ENCODE results near the gene UGGT2. TPM values are rescaled to one million over a fixed set of nuclear protein-coding genes. Genes with fewer than 3 reads are reported as not detected.

Gene UGGT2
- total RNA-seq, 1 donor from 2014 or later = 6.5 TPM

GRCh38 chr13:95926231-95926630 lies 127.0 kb downstream of the UGGT2 start:
- no peaks in the 10 kb centered on the region for H3K27me3 Mint-ChIP-seq
- H3K9me3 Mint-ChIP-seq = peaks cover 17% of the 10 kb centered on the region
- no peaks in the 10 kb centered on the region for H3K36me3 Mint-ChIP-seq (ENCODE audit: low read depth)
- H3K4me1 Mint-ChIP-seq = no peaks in the 10 kb centered on the region
- TF ChIP-seq CTCF (IDR thresholded peaks at IDR 0.05) = no peak
- ATAC-seq (ENCODE audit: low read depth) (no peak), DNase-seq (no peak)
- CTCF ChIA-PET = no interaction called here
- no peak overlapping the region for H3K4me3 Mint-ChIP-seq
- H3K27ac Mint-ChIP-seq = no peak overlapping the region
- POLR2A ChIA-PET = no interaction called here
- intact Hi-C loops (cut with micrococcal nuclease) = no loop called here

GRCh38 chr13:95924389-95924994 lies 128.7 kb downstream of the UGGT2 start:
- H3K4me3 Mint-ChIP-seq = no peak overlapping the region
- ChIA-PET CTCF (no interaction called here), POLR2A (no interaction called here)
- no peaks in the 10 kb centered on the region for H3K4me1 Mint-ChIP-seq
- H3K9me3 Mint-ChIP-seq = peaks cover 3% of the 10 kb centered on the region
- DNase-seq (no peak), ATAC-seq (ENCODE audit: low read depth) (no peak)
- no peak overlapping the region for H3K27ac Mint-ChIP-seq
- H3K36me3 Mint-ChIP-seq (ENCODE audit: low read depth) = no peaks in the 10 kb centered on the region
- no peak for TF ChIP-seq CTCF (IDR thresholded peaks at IDR 0.05)
- H3K27me3 Mint-ChIP-seq = no peaks in the 10 kb centered on the region
- intact Hi-C loops (cut with micrococcal nuclease) = no loop called here

- H3K9me3 Mint-ChIP-seq = no peaks in the 10 kb centered on the region
- no peak overlapping the region for H3K4me3 Mint-ChIP-seq
- TF ChIP-seq CTCF (IDR thresholded peaks at IDR 0.05) = no peak
- H3K36me3 Mint-ChIP-seq (ENCODE audit: low read depth) = no peaks in the 10 kb centered on the region
- POLR2A ChIA-PET = no interaction called here
- CTCF ChIA-PET = no interaction called here
- no peak overlapping the region for H3K27ac Mint-ChIP-seq
- ATAC-seq (ENCODE audit: low read depth) (no peak), DNase-seq (no peak)
- no peaks in the 10 kb centered on the region for H3K27me3 Mint-ChIP-seq
- intact Hi-C loops (cut with micrococcal nuclease) = no loop called here
- no peaks in the 10 kb centered on the region for H3K4me1 Mint-ChIP-seq
These were observed 131.7 kb downstream of the UGGT2 start for GRCh38 chr13:95921485-95921884.

GRCh38 chr13:95920485-95920884 lies 132.7 kb downstream of the UGGT2 start:
- DNase-seq (no peak), ATAC-seq (ENCODE audit: low read depth) (no peak)
- Mint-ChIP-seq H3K27ac (no peak overlapping the region), H3K4me1 (no peaks in the 10 kb centered on the region), H3K4me3 (no peak overlapping the region), H3K27me3 (no peaks in the 10 kb centered on the region), H3K9me3 (no peaks in the 10 kb centered on the region), H3K36me3 (ENCODE audit: low read depth) (no peaks in the 10 kb centered on the region)
- intact Hi-C loops (cut with micrococcal nuclease) = no loop called here
- no peak for TF ChIP-seq CTCF (IDR thresholded peaks at IDR 0.05)
- POLR2A ChIA-PET = no interaction called here
- CTCF ChIA-PET = no interaction called here

GRCh38 chr13:95918860-95919259 lies 134.3 kb downstream of the UGGT2 start:
- no peak for ATAC-seq (ENCODE audit: low read depth)
- Mint-ChIP-seq H3K4me1 (no peaks in the 10 kb centered on the region), H3K4me3 (no peak overlapping the region), H3K9me3 (no peaks in the 10 kb centered on the region), H3K27ac (no peak overlapping the region), H3K27me3 (no peaks in the 10 kb centered on the region), H3K36me3 (ENCODE audit: low read depth) (no peaks in the 10 kb centered on the region)
- intact Hi-C loops (cut with micrococcal nuclease) = no loop called here
- POLR2A ChIA-PET = no interaction called here
- CTCF ChIA-PET = no interaction called here
- TF ChIP-seq CTCF (IDR thresholded peaks at IDR 0.05) = no peak
- DNase-seq = no peak

All from activated B cell treated with CpG ODN at 0.5 μM for 24 hours (primary cell).